HuH-7 (cell line): ENCODE results near the gene SETD2.
"Not testable (repeated sequence)": the region's sequence is repeated elsewhere in the genome, so short reads cannot be mapped to it uniquely, and the experiment has no call there.

ENCODE experiments used
- DNase-seq: peaks from one replicate; pipeline ENCODE4 v3.0.0; 2011; ENCODE audit warnings: low spot score

Gene SETD2

GRCh38 chr3:47103619-47104018 is 60.3 kb downstream of the SETD2 start:
- no peak for DNase-seq

GRCh38 chr3:47102081-47102600 is 61.8 kb downstream of the SETD2 start:
- no peak for DNase-seq

GRCh38 chr3:47098910-47099309 is 65.0 kb downstream of the SETD2 start:
- DNase-seq: no peak

GRCh38 chr3:47097864-47098263 is 66.0 kb downstream of the SETD2 start:
- no peak for DNase-seq

GRCh38 chr3:47096959-47097358 is 67.0 kb downstream of the SETD2 start:
- no peak for DNase-seq

- no peak for DNase-seq
Measured at GRCh38 chr3:47092090-47092489, 71.8 kb downstream of the SETD2 start.

- no peak for DNase-seq
Measured at GRCh38 chr3:47089630-47090029, 74.3 kb downstream of the SETD2 start.

GRCh38 chr3:47086071-47086470 is 77.8 kb downstream of the SETD2 start:
- no peak for DNase-seq

GRCh38 chr3:47083786-47084185 is 80.1 kb downstream of the SETD2 start:
- no peak for DNase-seq

GRCh38 chr3:47082519-47082918 is 81.4 kb downstream of the SETD2 start:
- no peak for DNase-seq

- no peak for DNase-seq
Measured at GRCh38 chr3:47079432-47079831, 84.5 kb downstream of the SETD2 start.

- DNase-seq: no peak
Measured at GRCh38 chr3:47073685-47074084, 90.2 kb downstream of the SETD2 start.

- no peak for DNase-seq
Measured at GRCh38 chr3:47070770-47071169, 93.1 kb downstream of the SETD2 start.

GRCh38 chr3:47066259-47066658 is 97.7 kb downstream of the SETD2 start:
- DNase-seq: not testable (repeated sequence)

- no peak for DNase-seq
Measured at GRCh38 chr3:47065681-47066080, 98.2 kb downstream of the SETD2 start.

- no peak for DNase-seq
Measured at GRCh38 chr3:47065058-47065457, 98.9 kb downstream of the SETD2 start.

- DNase-seq: no peak
Measured at GRCh38 chr3:47057212-47057671, 106.7 kb downstream of the SETD2 start.

GRCh38 chr3:47056705-47057104 is 107.2 kb downstream of the SETD2 start:
- DNase-seq: no peak

- no peak for DNase-seq
Measured at GRCh38 chr3:47054412-47054811, 109.5 kb downstream of the SETD2 start.

- DNase-seq: no peak
Measured at GRCh38 chr3:47047673-47048072, 116.2 kb downstream of the SETD2 start.

- DNase-seq: no peak
Measured at GRCh38 chr3:47047069-47047468, 116.8 kb downstream of the SETD2 start.

- no peak for DNase-seq
Measured at GRCh38 chr3:47042231-47042791, 121.6 kb downstream of the SETD2 start.

GRCh38 chr3:47041114-47041513 is 122.8 kb downstream of the SETD2 start:
- DNase-seq: no peak

GRCh38 chr3:47037302-47037701 is 126.6 kb downstream of the SETD2 start:
- DNase-seq: not testable (repeated sequence)
